ENCODE results near the gene CERS6. TPM values are rescaled to one million over a fixed set of nuclear protein-coding genes. Genes with fewer than 3 reads are reported as not detected.

Gene CERS6
- total and polyA plus RNA-seq, 10 of the 15 experiments (the other 5 are each of a cell fraction or from before 2014, with no cell fraction given): 1.3 to 20.4 (median 14.1) TPM

- Histone ChIP-seq H3K27me3 (replicated peaks in 1 of 2; ENCODE audit: control insufficient read depth in 2 of 2, insufficient read depth in 2 of 2, low read length in 1 of 2) (no peaks in the 10 kb centered on the region), H3K36me3 (ENCODE audit: control insufficient read depth in 2 of 2, insufficient read depth in 2 of 2, low read length in 1 of 2) (no peaks in the 10 kb centered on the region), H3K4me3 (no peak overlapping the region), H3K27ac (ENCODE audit: control insufficient read depth, insufficient read depth) (no peak overlapping the region), H3K9me3 (replicated peaks; ENCODE audit: control insufficient read depth, insufficient read depth, low read length) (no peaks in the 10 kb centered on the region; the same call in 2 of the 3 replicates), H3K4me1 (ENCODE audit: control insufficient read depth, insufficient read depth, low read length) (peaks cover 13% of the 10 kb centered on the region; the same call in 1 of the 2 replicates), H3K4me2 (ENCODE audit: control insufficient read depth, insufficient read depth) (no peak overlapping the region), H4K20me1 (ENCODE audit: control insufficient read depth, insufficient read depth) (no peaks in the 10 kb centered on the region), H3K79me2 (ENCODE audit: control insufficient read depth, insufficient read depth, low read length) (no peaks in the 10 kb centered on the region), H2AFZ (ENCODE audit: control insufficient read depth, low read depth, low read length) (no peak overlapping the region), H3K9ac (ENCODE audit: control insufficient read depth, insufficient read depth, low read length) (no peak overlapping the region)
- ATAC-seq (no peak), DNase-seq (ENCODE audit: low read depth, low spot score) (no peak), FAIRE-seq (no peak)
- BruUV-seq (replicated peaks): no TSS peak
- SMC1A ChIA-PET (ENCODE audit: uncharacterized antibody, unreplicated experiment): no interaction called here
- CTCF ChIA-PET: no interaction called here
- POLR2A ChIA-PET: no interaction called here
- 42% methylated on average over 3 of the region's 3 CpGs for WGBS (ENCODE audit: insufficient coverage, insufficient replicate concordance, low lambda C conversion rate, missing lambda C conversion rate)
- intact Hi-C loops (cut with micrococcal nuclease; ENCODE audit: unreplicated experiment) (loop anchor here (5.0 kb wide), 1 partner anchor 63 kb away; no protein-coding TSS in a partner anchor), in situ Hi-C loops (cut with MboI) (no loop called here)
- TF ChIP-seq SREBF1 (IDR thresholded peaks at IDR 0.05; ENCODE audit: low read length) (no peak), ZNF24 (IDR thresholded peaks at IDR 0.05) (no peak), TAF1 (IDR thresholded peaks at IDR 0.05; ENCODE audit: borderline replicate concordance, low read depth, low read length) (no peak), RUNX3 (IDR thresholded peaks at IDR 0.05; ENCODE audit: low read length) (no peak), YY1 (IDR thresholded peaks at IDR 0.05; ENCODE audit: low read depth, low read length) (no peak), DPF2 (IDR thresholded peaks at IDR 0.05) (no peak), ATF7 (IDR thresholded peaks at IDR 0.05; ENCODE audit: low read depth) (no peak), NFYA (IDR thresholded peaks at IDR 0.05; ENCODE audit: borderline replicate concordance, low read depth, low read length) (no peak), EGR1 (IDR thresholded peaks at IDR 0.05; ENCODE audit: borderline replicate concordance in 1 of 2, low read depth in 2 of 2, low read length in 2 of 2) (no peak)
- RAD21 ChIA-PET (ENCODE audit: unreplicated experiment): no interaction called here
These were observed 25.6 kb upstream of the CERS6 start for GRCh38 chr2:168430431-168430830.

All from GM12878 (cell line).